ENCODE measurements around the gene OR1N1. TPM values are rescaled to one million over a fixed set of nuclear protein-coding genes. Genes with fewer than 3 reads are reported as not detected.

The OR1N1 gene
- not detected in 2 replicates for total RNA-seq
- 0.08 TPM in 1 of 2 replicates, not detected in the other for polyA plus RNA-seq
- polyA plus RNA-seq (2011; cell fraction: cytosol; rRNA removed) = not detected in 2 replicates
- 0.15 TPM in 1 of 2 replicates, not detected in the other for polyA plus RNA-seq (2011; cell fraction: nucleus; rRNA removed)
- polyA plus RNA-seq (2012) = not detected in 2 replicates
- not detected in 2 replicates for polyA minus RNA-seq
- polyA minus RNA-seq (2011; cell fraction: cytosol; rRNA and poly(A)+ RNA removed) = not detected
- polyA minus RNA-seq (2011; cell fraction: nucleus; rRNA and poly(A)+ RNA removed) = not detected in 2 replicates
- not detected for Bru-seq, nascent RNA
- BruChase-seq, experiment 1, labeled RNA remaining after a 6-hour chase = not detected
- BruChase-seq, experiment 2, labeled RNA remaining after a 2-hour chase = not detected
- long read RNA-seq = 0 reads

GRCh38 chr9:122527193-122527592 lies at the start of gene OR1N1:
OR1N1 (minus strand) TSS chr9:122527293; CDS start chr9:122527293, 0 bp downstream.
- Histone ChIP-seq H3K36me3 (ENCODE audit: control insufficient read depth in 2 of 2, extremely low read depth in 1 of 2, insufficient read depth in 2 of 2, low read length in 2 of 2) (no peaks in the 10 kb centered on the region), H3K4me1 (ENCODE audit: control insufficient read depth, extremely low read depth, insufficient read depth, low read length) (no peaks in the 10 kb centered on the region), H3K79me2 (ENCODE audit: control insufficient read depth, insufficient read depth, low read length) (no peaks in the 10 kb centered on the region), H3K9me3 (replicated peaks; ENCODE audit: control insufficient read depth, insufficient read depth, low read length) (no peaks in the 10 kb centered on the region), H3K27me3 (ENCODE audit: control insufficient read depth in 2 of 2, insufficient read depth in 2 of 2, low read length in 2 of 2) (peaks cover 2 to 8% of the 10 kb centered on the region in 2 experiments), H3K9me1 (replicated peaks; ENCODE audit: control insufficient read depth, extremely low read depth, insufficient read depth, low read length) (no peaks in the 10 kb centered on the region), H4K20me1 (replicated peaks; ENCODE audit: control insufficient read depth, extremely low read depth, insufficient read depth, low read length) (no peaks in the 10 kb centered on the region), H3K4me3 (replicated peaks in 1 of 3; ENCODE audit: insufficient read depth in 1 of 3, low read depth in 1 of 3, low read length in 3 of 3) (no peak within 1 kb of the TSS), H3K9ac (replicated peaks; ENCODE audit: extremely low read depth, insufficient read depth, low read length) (no peak within 1 kb of the TSS), H2AFZ (ENCODE audit: low read depth, low read length) (no peak within 1 kb of the TSS), H3K4me2 (ENCODE audit: insufficient read depth, low read length) (no peak within 1 kb of the TSS), H3K27ac (ENCODE audit: insufficient read depth, low read depth, low read length) (no peak within 1 kb of the TSS)
- FAIRE-seq (no peak), DNase-seq (ENCODE audit: low read depth, low spot score) (no peak)
- dilution Hi-C loops (cut with MboI; ENCODE audit: extremely low pct_ligation_motif_present, low sequenced_read_pairs) = no loop called here
- POLR2A ChIA-PET = no interaction called here
- TF ChIP-seq POLR2A (IDR thresholded peaks at IDR 0.05; ENCODE audit: low read depth, low read length) (no peak), EZH2 (IDR thresholded peaks at IDR 0.05; ENCODE audit: borderline replicate concordance, low read depth, low read length, severe bottlenecking) (no peak), CTCF (IDR thresholded peaks at IDR 0.05; ENCODE audit: extremely low read depth in 1 of 2, insufficient read depth in 1 of 2, low read depth in 1 of 2, low read length in 2 of 2) (no peak), GATA2 (IDR thresholded peaks at IDR 0.05; ENCODE audit: insufficient read depth, insufficient read length, low read depth, low read length) (no peak), POLR2AphosphoS5 (IDR thresholded peaks at IDR 0.05; ENCODE audit: insufficient read depth, low read depth, low read length) (no peak), MYC (IDR thresholded peaks at IDR 0.05; ENCODE audit: low read depth, low read length) (no peak), FOS (IDR thresholded peaks at IDR 0.05; ENCODE audit: borderline replicate concordance, insufficient read depth, low read length) (no peak), MAX (IDR thresholded peaks at IDR 0.05; ENCODE audit: insufficient read depth, insufficient read length) (no peak), JUN (IDR thresholded peaks at IDR 0.05; ENCODE audit: borderline replicate concordance, insufficient read depth, insufficient read length, low read depth) (no peak)
- intact Hi-C loops (cut with micrococcal nuclease) = no loop called here
- BruUV-seq (replicated peaks) = no TSS peak
- CTCF ChIA-PET = interaction anchor here (1.0 kb wide), 1 partner anchor 29 kb away, joined by 3 read pairs; no protein-coding TSS in a partner anchor

Data from endothelial cell of umbilical vein (primary cell).